ENCODE data around the gene CHST2.

- no peak for TF ChIP-seq CTCF (IDR thresholded peaks at IDR 0.05; ENCODE audit: low read depth, low read length, poor library complexity, severe bottlenecking)
- no peak for TF ChIP-seq EZH2phosphoT487 (IDR thresholded peaks at IDR 0.05; ENCODE audit: borderline replicate concordance, low read length)
Observed at GRCh38 chr3:143100451-143100850, 19.1 kb upstream of the CHST2 start.
